NB4 (cell line): ENCODE data around the gene NEU1.

ENCODE experiments used
- MYC ChIP-seq: IDR thresholded peaks from 2 replicates; pipeline ENCODE4 v1.6.1; 2011; ENCODE audit warnings: low read depth, low read length
- POLR2A ChIP-seq: IDR thresholded peaks from 2 replicates; pipeline ENCODE4 v1.6.1; 2011; ENCODE audit warnings: mild to moderate bottlenecking; ENCODE audit not compliant: insufficient read length; ENCODE audit errors: extremely low read depth
- TF ChIP-seq, protein P1 (sequence below): IDR thresholded peaks from one replicate; pipeline ENCODE4 v1.5.1; 2012; ENCODE audit warnings: low read depth, low read length
- TF ChIP-seq, protein P2 (sequence below): IDR thresholded peaks from 2 replicates; pipeline ENCODE4 v1.6.1; 2011; ENCODE audit warnings: low read depth, low read length

DNA sequence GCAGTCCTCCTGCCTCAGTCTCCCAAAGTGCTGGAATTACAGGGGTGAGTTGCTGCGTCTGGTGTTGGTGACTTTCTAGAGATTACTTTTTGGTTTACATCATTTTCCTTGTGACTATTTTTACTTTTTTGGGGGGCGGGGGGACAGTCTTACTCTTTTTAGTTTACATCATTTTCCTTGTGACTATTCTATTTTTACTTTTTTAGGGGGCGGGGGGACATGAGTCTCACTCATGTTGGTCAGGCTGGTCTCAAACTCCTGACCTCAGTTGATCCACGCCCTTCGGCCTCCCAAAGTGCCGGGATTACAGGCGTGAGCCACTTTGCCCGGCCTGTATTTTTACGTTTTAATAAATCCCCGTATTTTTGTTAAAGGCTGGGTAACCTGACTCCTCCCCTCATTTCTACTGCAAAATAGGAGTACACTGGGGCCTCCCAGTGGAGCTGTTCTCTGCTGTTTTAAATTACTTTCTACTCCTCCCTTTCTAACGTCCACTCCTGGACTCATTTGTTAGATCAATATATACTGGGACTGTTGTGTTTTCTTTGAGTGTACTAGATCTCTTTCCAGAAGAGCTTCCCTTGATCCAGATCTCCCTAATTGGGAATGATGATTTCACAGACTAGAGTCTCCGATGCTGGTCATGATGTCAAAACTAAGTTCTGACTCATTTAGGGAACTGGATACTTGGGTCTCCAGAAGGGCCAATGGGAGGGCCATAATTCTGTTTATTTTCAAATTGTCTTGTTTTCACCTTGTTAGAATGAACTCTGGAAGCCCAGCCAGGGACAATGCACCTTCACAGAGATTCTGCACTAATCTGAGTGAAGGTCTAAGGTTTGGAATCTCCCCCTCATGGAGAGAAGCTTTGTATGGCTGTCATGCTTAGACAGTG lies 25.9 kb downstream of the NEU1 start:
- TF ChIP-seq, protein P1, sequence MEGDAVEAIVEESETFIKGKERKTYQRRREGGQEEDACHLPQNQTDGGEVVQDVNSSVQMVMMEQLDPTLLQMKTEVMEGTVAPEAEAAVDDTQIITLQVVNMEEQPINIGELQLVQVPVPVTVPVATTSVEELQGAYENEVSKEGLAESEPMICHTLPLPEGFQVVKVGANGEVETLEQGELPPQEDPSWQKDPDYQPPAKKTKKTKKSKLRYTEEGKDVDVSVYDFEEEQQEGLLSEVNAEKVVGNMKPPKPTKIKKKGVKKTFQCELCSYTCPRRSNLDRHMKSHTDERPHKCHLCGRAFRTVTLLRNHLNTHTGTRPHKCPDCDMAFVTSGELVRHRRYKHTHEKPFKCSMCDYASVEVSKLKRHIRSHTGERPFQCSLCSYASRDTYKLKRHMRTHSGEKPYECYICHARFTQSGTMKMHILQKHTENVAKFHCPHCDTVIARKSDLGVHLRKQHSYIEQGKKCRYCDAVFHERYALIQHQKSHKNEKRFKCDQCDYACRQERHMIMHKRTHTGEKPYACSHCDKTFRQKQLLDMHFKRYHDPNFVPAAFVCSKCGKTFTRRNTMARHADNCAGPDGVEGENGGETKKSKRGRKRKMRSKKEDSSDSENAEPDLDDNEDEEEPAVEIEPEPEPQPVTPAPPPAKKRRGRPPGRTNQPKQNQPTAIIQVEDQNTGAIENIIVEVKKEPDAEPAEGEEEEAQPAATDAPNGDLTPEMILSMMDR: no peak
- no peak for TF ChIP-seq POLR2A
- no peak for TF ChIP-seq MYC
- TF ChIP-seq, protein P2, sequence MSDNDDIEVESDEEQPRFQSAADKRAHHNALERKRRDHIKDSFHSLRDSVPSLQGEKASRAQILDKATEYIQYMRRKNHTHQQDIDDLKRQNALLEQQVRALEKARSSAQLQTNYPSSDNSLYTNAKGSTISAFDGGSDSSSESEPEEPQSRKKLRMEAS: no peak
